GM23338 (cell line): ENCODE results near the gene CSTF2T. TPM values are rescaled to one million over a fixed set of nuclear protein-coding genes. Genes with fewer than 3 reads are reported as not detected.

Source experiments
- ATAC-seq: fragments of 200-7000 bp; cut with Tn5 transposase; 3 replicates; pipeline ENCODE4 v1.9.1; 2020
- DNase-seq: peaks from one replicate; pipeline ENCODE4 v3.0.0-alpha.2; 2015; ENCODE audit warnings: low spot score
- H2AFZ ChIP-seq: fragments of 200-600 bp; sonication (generic); 2 replicates; pipeline ENCODE4 v1.8.0; 2016; ENCODE audit warnings: antibody characterized with exemption, mild to moderate bottlenecking, moderate library complexity
- H3F3A ChIP-seq: fragments of 200-600 bp; sonication (generic); replicated peaks from 2 replicates; pipeline ENCODE4 v1.8.0; 2017; ENCODE audit warnings: antibody characterized with exemption, mixed run types, low read depth
- H3K27ac ChIP-seq: fragments of 200-600 bp; sonication (generic); 2 replicates; pipeline ENCODE4 v1.6.1; 2016; ENCODE audit warnings: low read depth
- H3K27me3 ChIP-seq: fragments of 200-600 bp; sonication (generic); 2 replicates; pipeline ENCODE4 v1.8.0; 2016; ENCODE audit warnings: mild to moderate bottlenecking, mixed run types, moderate library complexity; ENCODE audit not compliant: insufficient read depth
- H3K36me3 ChIP-seq: fragments of 200-600 bp; sonication (generic); 2 replicates; pipeline ENCODE4 v1.8.0; 2016; ENCODE audit warnings: mild to moderate bottlenecking; ENCODE audit not compliant: insufficient read depth
- H3K4me1 ChIP-seq: fragments of 200-600 bp; sonication (generic); 2 replicates; pipeline ENCODE4 v1.8.0; 2016; ENCODE audit warnings: mild to moderate bottlenecking, moderate library complexity; ENCODE audit not compliant: insufficient read depth
- H3K4me2 ChIP-seq: fragments of 200-600 bp; sonication (generic); 2 replicates; pipeline ENCODE4 v1.7.1; 2017; ENCODE audit warnings: mixed run types
- H3K4me3 ChIP-seq: fragments of 200-600 bp; sonication (generic); 2 replicates; pipeline ENCODE4 v1.6.1; 2016; ENCODE audit warnings: mixed run types
- H3K79me2 ChIP-seq: fragments of 200-600 bp; sonication (generic); replicated peaks from 2 replicates; pipeline ENCODE4 v1.8.0; 2017; ENCODE audit warnings: mild to moderate bottlenecking; ENCODE audit not compliant: insufficient read depth
- H3K9me2 ChIP-seq: fragments of 200-600 bp; sonication (generic); 2 replicates; pipeline ENCODE4 v1.8.0; 2017; ENCODE audit not compliant: insufficient read depth
- H4K20me1 ChIP-seq: fragments of 200-600 bp; sonication (generic); replicated peaks from 2 replicates; pipeline ENCODE4 v1.8.0; 2017; ENCODE audit warnings: mild to moderate bottlenecking; ENCODE audit not compliant: insufficient read depth
- H3K27ac Mint-ChIP-seq: 2 replicates; pipeline ENCODE4 v1.8.0; 2020; ENCODE audit warnings: inconsistent platforms, mild to moderate bottlenecking, moderate library complexity, mixed read lengths
- H3K27me3 Mint-ChIP-seq: 3 replicates; pipeline ENCODE4 v1.8.0; 2022; ENCODE audit warnings: low read depth, mild to moderate bottlenecking, moderate library complexity, mixed read lengths, inconsistent platforms; ENCODE audit not compliant: insufficient read depth, poor library complexity
- H3K36me3 Mint-ChIP-seq: 3 replicates; pipeline ENCODE4 v1.8.0; 2021; ENCODE audit warnings: low read depth, mild to moderate bottlenecking, inconsistent platforms, moderate library complexity, mixed read lengths
- H3K4me1 Mint-ChIP-seq: 3 replicates; pipeline ENCODE4 v1.8.0; 2020; ENCODE audit warnings: mild to moderate bottlenecking, inconsistent platforms, mixed read lengths
- H3K4me3 Mint-ChIP-seq: 3 replicates; pipeline ENCODE4 v1.8.0; 2021; ENCODE audit warnings: moderate library complexity, mild to moderate bottlenecking, inconsistent platforms, mixed read lengths
- H3K9me3 Mint-ChIP-seq: 3 replicates; pipeline ENCODE4 v1.8.0; 2020; ENCODE audit warnings: moderate library complexity, mild to moderate bottlenecking, inconsistent platforms, mixed read lengths
- CREB1 ChIP-seq: fragments of 250-450 bp; sonication (Bioruptor Pico); IDR thresholded peaks from 2 replicates; pipeline ENCODE4 v1.5.0; 2020; ENCODE audit warnings: low read depth, mild to moderate bottlenecking, moderate library complexity
- ETS1 ChIP-seq: IDR thresholded peaks from 2 replicates; pipeline ENCODE4 v1.6.1; 2016; ENCODE audit warnings: antibody characterized with exemption
- EZH2 ChIP-seq: fragments of 200-600 bp; sonication (generic); IDR thresholded peaks from one replicate; pipeline ENCODE4 v1.8.0; 2017; ENCODE audit warnings: antibody characterized with exemption, mild to moderate bottlenecking, low read depth; ENCODE audit not compliant: unreplicated experiment
- JUNB ChIP-seq: IDR thresholded peaks from one replicate; pipeline ENCODE4 v1.6.1; 2016; ENCODE audit warnings: antibody characterized with exemption; ENCODE audit not compliant: unreplicated experiment
- NANOG ChIP-seq: IDR thresholded peaks from 2 replicates; pipeline ENCODE4 v1.6.1; 2016; ENCODE audit warnings: antibody characterized with exemption, borderline replicate concordance
- POLR2AphosphoS5 ChIP-seq: IDR thresholded peaks from 2 replicates; pipeline ENCODE4 v1.6.1; 2016; ENCODE audit warnings: antibody characterized with exemption, low read depth
- REST ChIP-seq: IDR thresholded peaks from one replicate; pipeline ENCODE4 v1.6.1; 2018; ENCODE audit warnings: antibody characterized with exemption; ENCODE audit not compliant: unreplicated experiment
- STAT1 ChIP-seq: IDR thresholded peaks from one replicate; pipeline ENCODE4 v1.6.1; 2016; ENCODE audit warnings: antibody characterized with exemption; ENCODE audit not compliant: unreplicated experiment
- ZNF114 ChIP-seq: fragments of 250-450 bp; sonication (Bioruptor Pico); IDR thresholded peaks from 2 replicates; pipeline ENCODE4 v1.5.0; 2020; ENCODE audit warnings: mild to moderate bottlenecking, moderate library complexity
- ZNF462 ChIP-seq: fragments of 250-450 bp; sonication (Bioruptor Pico); IDR thresholded peaks from 2 replicates; pipeline ENCODE4 v1.5.0; 2020; ENCODE audit warnings: mild to moderate bottlenecking, moderate library complexity
- polyA plus RNA-seq: library from polyadenylated mRNA; unstranded; fragments of >200 nt; fragmentation: Nextera tagmentation; extraction: Ambion mirVana; gene quantifications from 2 replicates; pipeline ENCODE4 v1.2.1, GENCODE V29; 2016
- total RNA-seq: library from RNA; depleted of rRNA; stranded (reverse); fragments of >200 nt; shearing (Covaris generic); gene quantifications from 2 replicates; pipeline ENCODE4 v1.2.3, GENCODE V29; 2014

The CSTF2T gene
- total and polyA plus RNA-seq, 2 experiments from 2014 or later, result 9.8 to 31.9 TPM

- no peaks in the 10 kb centered on the region for H3K27me3 Mint-ChIP-seq
- Histone ChIP-seq H3K79me2 (no peaks in the 10 kb centered on the region), H4K20me1 (no peaks in the 10 kb centered on the region), H3K27me3 (no peaks in the 10 kb centered on the region), H3K4me3 (no peak overlapping the region), H3F3A (no peaks in the 10 kb centered on the region), H3K27ac (no peak overlapping the region), H3K4me1 (peaks cover 7% of the 10 kb centered on the region; the same call in 1 of the 2 replicates), H3K36me3 (no peaks in the 10 kb centered on the region), H2AFZ (no peak overlapping the region), H3K9me2 (no peaks in the 10 kb centered on the region), H3K4me2 (no peak overlapping the region)
- no peaks in the 10 kb centered on the region for H3K9me3 Mint-ChIP-seq
- H3K36me3 Mint-ChIP-seq, result no peaks in the 10 kb centered on the region
- ATAC-seq (no peak), DNase-seq (no peak)
- H3K4me1 Mint-ChIP-seq, result peaks cover 11% of the 10 kb centered on the region
- H3K4me3 Mint-ChIP-seq, result no peak overlapping the region
- no peak overlapping the region for H3K27ac Mint-ChIP-seq
- TF ChIP-seq ZNF114, result no peak
Observed at GRCh38 chr10:51733057-51733456, 33.7 kb upstream of the CSTF2T start.

- Histone ChIP-seq H3K4me2 (no peak overlapping the region), H4K20me1 (no peaks in the 10 kb centered on the region), H3K79me2 (no peaks in the 10 kb centered on the region), H3K36me3 (no peaks in the 10 kb centered on the region), H3K27ac (no peak overlapping the region), H3K27me3 (no peaks in the 10 kb centered on the region), H2AFZ (no peak overlapping the region), H3F3A (no peaks in the 10 kb centered on the region), H3K4me1 (peaks cover 7% of the 10 kb centered on the region; the same call in 1 of the 2 replicates), H3K4me3 (no peak overlapping the region), H3K9me2 (no peaks in the 10 kb centered on the region)
- H3K27me3 Mint-ChIP-seq, result no peaks in the 10 kb centered on the region
- ATAC-seq (no peak), DNase-seq (no peak)
- peaks cover 11% of the 10 kb centered on the region for H3K4me1 Mint-ChIP-seq
- no peak overlapping the region for H3K27ac Mint-ChIP-seq
- H3K9me3 Mint-ChIP-seq, result no peaks in the 10 kb centered on the region
- no peaks in the 10 kb centered on the region for H3K36me3 Mint-ChIP-seq
- H3K4me3 Mint-ChIP-seq, result no peak overlapping the region
- TF ChIP-seq JUNB (no peak), ZNF114 (no peak), REST (no peak), CREB1 (no peak), EZH2 (no peak), POLR2AphosphoS5 (no peak), STAT1 (no peak), NANOG (no peak), ZNF462 (CRISPR knock-in tag) (no peak), ETS1 (no peak)
Observed at GRCh38 chr10:51729822-51730555, 30.6 kb upstream of the CSTF2T start.
